Thoracic aorta (tissue), 2 donors: ENCODE measurements around the gene USP28. TPM values are rescaled to one million over a fixed set of nuclear protein-coding genes. Genes with fewer than 3 reads are reported as not detected.

ENCODE experiments used
- ATAC-seq: fragments of 150-250 bp; one replicate; pipeline ENCODE4 v1.8.0; 2017; ENCODE audit warnings: low read depth; ENCODE audit not compliant: insufficient number of reproducible peaks, low FRiP score
- DNase-seq: peaks from one replicate; pipeline ENCODE4 v3.0.0-alpha.2; 2020; ENCODE audit warnings: low spot score
- H3K27ac ChIP-seq, 2 donors: fragments of 200-600 bp; sonication (generic); 1 replicate in 1 of 2; 2 replicates in 1 of 2; pipeline ENCODE4 v1.5.1; 2016; ENCODE audit warnings: mild to moderate bottlenecking in 2 of 2, moderate library complexity in 2 of 2
- H3K27me3 ChIP-seq: fragments of 200-600 bp; sonication (generic); replicated peaks from 2 replicates; pipeline ENCODE4 v1.6.0; 2016; ENCODE audit warnings: mild to moderate bottlenecking; ENCODE audit not compliant: insufficient read depth
- H3K36me3 ChIP-seq: fragments of 200-600 bp; sonication (generic); one replicate; pipeline ENCODE4 v1.5.1; 2016
- H3K4me1 ChIP-seq, 2 donors: fragments of 200-600 bp; sonication (generic); 1 replicate in 1 of 2; 2 replicates in 1 of 2; pipeline versions ENCODE4 v1.5.1 to v1.6.0; 2016; ENCODE audit warnings: low read depth in 2 of 2, mild to moderate bottlenecking in 1 of 2; ENCODE audit not compliant: control insufficient read depth in 1 of 2
- H3K4me3 ChIP-seq: fragments of 200-600 bp; sonication (generic); 2 replicates; pipeline ENCODE4 v1.5.1; 2016; ENCODE audit warnings: mild to moderate bottlenecking
- H3K9me3 ChIP-seq: fragments of 200-600 bp; sonication (generic); 2 replicates; pipeline ENCODE4 v1.5.1; 2016
- CTCF ChIP-seq: fragments of 200-600 bp; sonication (generic); IDR thresholded peaks from one replicate; pipeline ENCODE4 v1.5.1; 2019; ENCODE audit warnings: antibody characterized with exemption
- total RNA-seq, 2 donors: library from RNA; depleted of rRNA; stranded (reverse); fragments of >200 nt; gene quantifications; one replicate each; pipeline versions ENCODE4 v1.1.0 to v1.2.3, GENCODE V29; 2016

USP28 gene
- total RNA-seq, 2 donors from 2014 or later: 16.7 to 42.2 TPM

GRCh38 chr11:113871336-113871735 lies 4.0 kb downstream of the USP28 start:
- Histone ChIP-seq H3K36me3 (no peaks in the 10 kb centered on the region), H3K27ac (no peak overlapping the region), H3K4me3 (no peak overlapping the region), H3K27me3 (no peaks in the 10 kb centered on the region), H3K9me3 (no peaks in the 10 kb centered on the region), H3K4me1 (peaks cover 5 to 39% of the 10 kb centered on the region in 2 donors)
- DNase-seq (no peak), ATAC-seq (no peak)
- no peak for TF ChIP-seq CTCF

GRCh38 chr11:113867843-113868503 lies 7.4 kb downstream of the USP28 start:
- ATAC-seq: no peak
- H3K4me1 ChIP-seq: peaks cover 0 to 23% of the 10 kb centered on the region in 2 donors
- DNase-seq: no peak
- no peaks in the 10 kb centered on the region for H3K36me3 ChIP-seq
- H3K27ac ChIP-seq: no peak overlapping the region
- TF ChIP-seq CTCF: no peak
- no peaks in the 10 kb centered on the region for H3K9me3 ChIP-seq
- no peak overlapping the region for H3K4me3 ChIP-seq
- no peaks in the 10 kb centered on the region for H3K27me3 ChIP-seq

- Histone ChIP-seq H3K4me1 (peaks cover 0 to 4% of the 10 kb centered on the region in 2 donors), H3K27me3 (no peaks in the 10 kb centered on the region), H3K36me3 (no peaks in the 10 kb centered on the region), H3K4me3 (no peak overlapping the region), H3K27ac (no peak overlapping the region), H3K9me3 (no peaks in the 10 kb centered on the region)
- ATAC-seq (no peak), DNase-seq (no peak)
- TF ChIP-seq CTCF: no peak
These were observed 9.5 kb downstream of the USP28 start for GRCh38 chr11:113865873-113866272.

GRCh38 chr11:113864410-113864809 lies 11.0 kb downstream of the USP28 start:
- Histone ChIP-seq H3K27ac (no peak overlapping the region), H3K36me3 (no peaks in the 10 kb centered on the region), H3K4me3 (no peak overlapping the region), H3K9me3 (no peaks in the 10 kb centered on the region), H3K4me1 (no peaks in the 10 kb centered on the region), H3K27me3 (no peaks in the 10 kb centered on the region)
- TF ChIP-seq CTCF: no peak
- ATAC-seq (no peak), DNase-seq (no peak)

GRCh38 chr11:113862435-113862834 lies 12.9 kb downstream of the USP28 start:
- no peak overlapping the region for H3K27ac ChIP-seq
- no peaks in the 10 kb centered on the region for H3K36me3 ChIP-seq
- no peaks in the 10 kb centered on the region for H3K4me1 ChIP-seq
- no peak for TF ChIP-seq CTCF
- H3K9me3 ChIP-seq: no peaks in the 10 kb centered on the region
- no peaks in the 10 kb centered on the region for H3K27me3 ChIP-seq
- DNase-seq: no peak
- no peak overlapping the region for H3K4me3 ChIP-seq
- no peak for ATAC-seq
